Measurements from ENCODE around the gene GALNT12.

GRCh38 chr9:98780059-98780749 lies 27.3 kb upstream of the GALNT12 start:
- no peak for TF ChIP-seq CTCF (IDR thresholded peaks at IDR 0.05 in 2 of 3, conservative IDR thresholded peaks at IDR 0.05 in 1 of 3; ENCODE audit: borderline replicate concordance in 1 of 3, insufficient read depth in 1 of 3, low read depth in 2 of 3, low read length in 2 of 3)
- no peak for TF ChIP-seq REST (IDR thresholded peaks at IDR 0.05; ENCODE audit: low read depth)
- TF ChIP-seq POLR2AphosphoS5 (IDR thresholded peaks at IDR 0.05; ENCODE audit: low read depth, low read length) = no peak
- TF ChIP-seq MAX (IDR thresholded peaks at IDR 0.05) = no peak
